ENCODE measurements around the gene UCK1.
A peak's percentile ranks its signal among the peaks of the same experiment; 100 is the strongest.

The UCK1 gene

GRCh38 chr9:131530920-131531832, at the start of gene UCK1:
Gene UCK1, minus strand, starts transcription at chr9:131531263. Its CDS starts 89 bp downstream, at chr9:131531174.
- peak; percentile 80 for DNase-seq

GRCh38 chr9:131580358-131580757, 49.3 kb upstream of the UCK1 start:
- no peak for DNase-seq

GRCh38 chr9:131579789-131580211, 48.7 kb upstream of the UCK1 start:
- DNase-seq: no peak

GRCh38 chr9:131578731-131579504, 47.9 kb upstream of the UCK1 start:
- no peak for DNase-seq

- DNase-seq: no peak
These were observed 47.0 kb upstream of the UCK1 start for GRCh38 chr9:131578021-131578420.

GRCh38 chr9:131577005-131578000, 46.2 kb upstream of the UCK1 start:
- DNase-seq: no peak

- no peak for DNase-seq
These were observed 45.1 kb upstream of the UCK1 start for GRCh38 chr9:131575946-131576853.

- DNase-seq: no peak
These were observed 43.9 kb upstream of the UCK1 start for GRCh38 chr9:131574730-131575640.

GRCh38 chr9:131567910-131568309, 36.8 kb upstream of the UCK1 start:
- no peak for DNase-seq

- DNase-seq: no peak
These were observed 35.1 kb upstream of the UCK1 start for GRCh38 chr9:131566158-131566557.

GRCh38 chr9:131565369-131565768, 34.3 kb upstream of the UCK1 start:
- DNase-seq: no peak

GRCh38 chr9:131562032-131562959, 31.2 kb upstream of the UCK1 start:
- DNase-seq: peak; percentile 48

GRCh38 chr9:131559421-131560000, 28.4 kb upstream of the UCK1 start:
- no peak for DNase-seq

- DNase-seq: no peak
These were observed 26.9 kb upstream of the UCK1 start for GRCh38 chr9:131557855-131558548.

- no peak for DNase-seq
These were observed 25.0 kb upstream of the UCK1 start for GRCh38 chr9:131555841-131556673.

- no peak for DNase-seq
These were observed 23.8 kb upstream of the UCK1 start for GRCh38 chr9:131554843-131555351.

All from EL (cell line).